GM18499 (cell line): ENCODE results near the gene SPP1.

Experiments
- ATAC-seq: cut with Tn5 transposase; IDR thresholded peaks from one replicate; pipeline ENCODE4 v1.9.1; 2021; ENCODE audit warnings: moderate number of reproducible peaks; ENCODE audit not compliant: insufficient read depth, unreplicated experiment

Gene SPP1

GRCh38 chr4:87950936-87951511, 24.5 kb upstream of the SPP1 start:
- no peak for ATAC-seq

DNA sequence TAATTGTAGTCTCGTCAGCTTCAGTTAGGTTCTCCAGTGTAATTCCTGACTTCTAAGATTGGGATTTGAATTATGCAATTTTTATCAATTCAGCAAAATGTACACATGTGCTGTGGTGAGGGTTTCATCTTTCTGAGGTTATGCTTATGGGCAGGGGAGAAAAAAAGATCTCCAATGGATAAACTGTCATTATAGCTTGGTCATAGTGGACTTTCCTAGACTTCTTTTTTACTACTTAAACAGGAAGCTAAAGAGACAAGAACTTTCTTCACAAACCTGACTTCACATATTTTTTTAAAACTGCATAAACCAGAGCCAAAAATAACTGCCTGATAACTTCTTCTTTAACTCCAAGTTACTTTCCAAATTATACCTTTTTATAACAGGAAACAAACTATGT, 21.7 kb upstream of the SPP1 start:
- ATAC-seq = no peak

- no peak for ATAC-seq
Observed at GRCh38 chr4:87956501-87956900, 19.0 kb upstream of the SPP1 start.

DNA sequence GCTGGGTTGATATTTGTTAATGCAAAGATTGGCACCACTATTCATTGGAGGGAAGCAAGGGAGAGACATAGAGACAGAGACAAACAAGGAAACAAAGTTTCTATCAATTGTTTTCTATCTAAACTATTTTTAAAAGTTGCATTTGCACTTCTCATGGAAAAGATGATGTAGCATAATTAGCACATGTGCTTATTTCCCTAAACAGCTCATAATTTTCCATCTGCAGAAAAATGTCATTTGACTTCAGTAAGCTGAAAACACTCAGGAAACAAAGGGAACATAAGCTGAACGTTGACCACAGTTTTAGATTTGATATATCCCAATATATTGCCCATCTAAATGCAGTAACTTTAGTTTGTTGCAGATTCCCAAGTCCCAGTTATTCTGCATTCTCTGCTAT, 18.5 kb upstream of the SPP1 start:
- no peak for ATAC-seq

DNA sequence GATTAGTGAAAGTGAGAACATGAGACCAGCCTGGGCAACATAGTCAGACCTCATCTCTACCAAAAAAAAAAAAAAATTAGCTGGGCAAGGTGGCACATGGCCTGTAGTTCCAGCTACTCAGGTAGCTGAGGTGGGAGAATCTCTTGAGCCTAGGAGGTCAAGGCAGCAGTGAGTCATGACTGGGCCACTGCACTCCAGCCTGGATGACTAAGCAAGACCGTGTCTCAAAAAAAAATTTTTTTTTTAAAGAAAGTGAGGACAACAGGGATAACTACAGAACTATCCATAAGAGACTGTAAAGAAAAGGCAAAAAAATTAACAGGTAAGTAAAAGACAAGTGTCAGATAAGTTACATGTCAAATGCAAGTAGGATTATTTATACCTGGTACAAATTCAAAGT, 13.5 kb upstream of the SPP1 start:
- no peak for ATAC-seq

GRCh38 chr4:87962398-87963146, 12.9 kb upstream of the SPP1 start:
- ATAC-seq = no peak

- no peak for ATAC-seq
Observed at GRCh38 chr4:87965501-87965975, 10.0 kb upstream of the SPP1 start.

DNA sequence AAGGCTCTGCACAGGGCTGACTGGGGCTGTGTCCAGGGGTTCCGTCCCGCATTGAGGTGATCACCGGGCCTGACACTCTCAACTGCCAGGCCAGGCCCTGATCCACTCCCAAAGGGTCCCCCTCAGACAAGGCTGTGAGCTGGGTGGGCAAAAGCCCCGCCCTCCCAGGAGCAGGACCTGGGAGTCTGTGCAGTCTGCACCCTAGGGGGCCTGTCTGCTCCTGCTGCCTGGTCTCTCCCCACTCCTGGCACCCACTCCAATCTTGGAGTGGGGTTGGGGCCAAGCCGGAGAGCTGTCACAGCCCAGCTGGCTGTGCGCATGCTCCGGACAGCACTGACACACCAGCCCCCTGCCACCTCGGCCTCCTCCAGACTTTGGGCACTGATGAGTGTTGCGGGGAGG, 9.4 kb upstream of the SPP1 start:
- ATAC-seq = no peak

DNA sequence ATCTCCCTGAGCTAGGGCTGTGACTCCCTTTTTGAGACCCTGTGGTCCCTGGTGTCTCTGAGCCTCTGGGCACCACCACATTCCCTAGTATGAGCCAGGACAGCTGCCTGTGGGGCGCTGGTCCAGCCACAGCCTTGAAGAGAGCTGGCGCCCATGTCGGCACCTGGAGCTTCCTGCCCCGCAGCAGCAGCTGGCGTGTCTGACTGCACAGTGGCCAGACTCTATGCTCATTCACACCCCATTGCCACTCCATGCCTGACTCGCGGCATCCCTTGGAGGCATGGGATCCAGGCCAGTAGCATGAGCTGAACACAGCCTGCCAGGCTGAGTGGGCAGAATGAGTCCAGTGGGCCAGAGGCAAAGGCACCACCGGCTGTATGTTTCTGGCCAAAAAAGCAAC, 8.3 kb upstream of the SPP1 start:
- no peak for ATAC-seq

GRCh38 chr4:87970121-87970520, 5.4 kb upstream of the SPP1 start:
- no peak for ATAC-seq

DNA sequence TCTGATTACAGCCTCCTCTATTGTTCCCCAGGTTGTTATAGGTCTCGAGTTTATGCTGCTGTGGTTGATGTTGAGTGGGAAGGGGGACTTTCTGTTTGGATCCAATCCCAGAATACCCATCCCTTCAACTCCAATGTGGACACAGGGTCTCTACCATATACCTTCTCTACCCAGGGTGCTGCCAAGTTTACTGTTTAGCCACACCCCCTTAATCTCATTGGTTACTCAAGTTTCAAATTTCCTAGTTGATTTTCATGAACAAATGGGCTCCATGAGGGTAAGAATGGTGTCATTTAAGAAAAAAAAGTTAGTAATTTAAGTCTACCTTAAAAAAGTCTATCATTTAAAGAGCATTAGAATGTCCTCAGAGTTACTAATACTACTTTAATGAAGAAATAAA, 3.6 kb upstream of the SPP1 start:
- no peak for ATAC-seq

DNA sequence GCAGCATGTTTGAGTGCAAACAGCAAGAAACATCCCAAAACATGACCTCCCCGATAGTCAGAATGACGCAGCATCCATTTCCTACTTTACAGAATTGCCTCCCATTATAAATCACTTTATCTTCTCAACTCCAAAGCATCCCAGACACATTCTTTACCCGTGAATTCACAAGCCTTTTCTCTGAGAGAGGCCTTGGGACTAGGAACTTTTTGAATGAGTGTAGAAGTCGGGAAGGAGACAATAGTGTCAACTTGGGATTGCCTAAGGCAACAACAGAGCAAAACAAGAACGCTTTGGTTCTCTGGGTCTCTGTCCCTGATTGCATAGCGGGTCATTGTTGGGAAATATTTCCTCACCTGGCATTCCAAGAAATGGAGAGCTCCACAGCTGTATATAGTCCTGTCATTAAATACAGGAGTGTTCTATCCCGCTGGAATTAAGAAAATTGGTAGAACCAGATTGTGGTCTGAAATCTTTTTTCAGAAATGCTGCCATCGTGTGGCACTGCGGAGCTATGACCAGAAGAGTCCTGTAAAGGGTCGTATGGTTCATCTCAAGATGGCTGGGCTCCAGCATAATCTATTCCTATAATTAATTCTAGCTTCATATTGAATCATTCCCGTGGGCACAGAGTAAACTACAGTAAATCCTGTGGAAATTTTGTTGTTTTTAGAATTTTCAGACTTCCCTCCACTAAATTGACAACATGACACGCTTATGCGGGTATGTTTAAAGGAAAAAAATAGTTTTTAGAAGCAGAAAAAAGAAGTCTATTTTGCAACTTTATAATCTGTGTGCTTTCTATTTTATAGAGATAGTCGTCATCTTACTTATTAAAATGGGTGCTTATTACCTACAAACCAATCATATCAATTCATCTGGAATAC, 2.0 kb upstream of the SPP1 start:
- ATAC-seq = no peak

DNA sequence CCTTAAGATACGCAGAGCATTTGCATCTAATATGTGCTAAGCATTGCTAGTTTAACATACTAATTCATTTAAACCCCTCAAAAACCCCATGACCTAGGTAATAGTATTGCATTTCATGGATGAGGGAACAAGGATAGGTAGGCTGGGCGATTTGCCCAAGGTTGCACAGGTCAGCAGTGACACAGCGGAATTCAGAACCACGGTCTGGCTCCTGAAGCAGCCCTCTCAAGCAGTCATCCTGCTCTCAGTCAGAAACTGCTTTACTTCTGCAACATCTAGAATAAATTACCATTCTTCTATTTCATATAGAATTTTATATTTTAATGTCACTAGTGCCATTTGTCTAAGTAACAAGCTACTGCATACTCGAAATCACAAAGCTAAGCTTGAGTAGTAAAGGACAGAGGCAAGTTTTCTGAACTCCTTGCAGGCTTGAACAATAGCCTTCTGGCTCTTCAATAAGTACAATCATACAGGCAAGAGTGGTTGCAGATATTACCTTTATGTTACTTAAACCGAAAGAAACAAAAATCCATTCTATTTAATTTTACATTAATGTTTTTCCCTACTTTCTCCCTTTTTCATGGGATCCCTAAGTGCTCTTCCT, 555 bp upstream of the SPP1 start:
- no peak for ATAC-seq

GRCh38 chr4:87977521-87978278, 2.2 kb downstream of the SPP1 start:
- no peak for ATAC-seq

GRCh38 chr4:87978681-87979080, 3.2 kb downstream of the SPP1 start:
- ATAC-seq = no peak

GRCh38 chr4:87979810-87980209, 4.3 kb downstream of the SPP1 start:
- no peak for ATAC-seq

DNA sequence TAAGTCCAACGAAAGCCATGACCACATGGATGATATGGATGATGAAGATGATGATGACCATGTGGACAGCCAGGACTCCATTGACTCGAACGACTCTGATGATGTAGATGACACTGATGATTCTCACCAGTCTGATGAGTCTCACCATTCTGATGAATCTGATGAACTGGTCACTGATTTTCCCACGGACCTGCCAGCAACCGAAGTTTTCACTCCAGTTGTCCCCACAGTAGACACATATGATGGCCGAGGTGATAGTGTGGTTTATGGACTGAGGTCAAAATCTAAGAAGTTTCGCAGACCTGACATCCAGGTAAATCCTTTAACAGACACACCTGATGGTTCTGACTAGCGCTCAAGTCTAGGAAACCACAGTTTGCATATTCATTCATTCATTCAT, 6.0 kb downstream of the SPP1 start:
- ATAC-seq = no peak

DNA sequence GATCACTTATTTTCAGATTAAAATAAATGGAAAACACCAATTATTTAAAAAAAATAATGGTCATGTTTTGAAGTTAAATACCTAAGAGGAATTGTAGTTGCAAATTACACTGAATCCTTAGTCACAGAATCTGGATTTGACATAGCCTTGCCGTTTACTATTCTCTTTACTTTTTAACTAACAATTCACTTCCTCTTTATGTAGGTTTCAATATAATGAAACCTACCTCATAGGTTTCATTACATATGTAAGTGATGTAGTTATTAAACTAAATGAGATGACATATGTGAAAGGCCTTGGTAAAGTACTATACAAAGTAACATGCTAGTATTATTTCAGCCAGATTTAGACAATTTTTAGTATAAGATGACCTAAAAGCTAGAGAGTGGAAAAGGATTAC, 6.5 kb downstream of the SPP1 start:
- ATAC-seq = no peak

DNA sequence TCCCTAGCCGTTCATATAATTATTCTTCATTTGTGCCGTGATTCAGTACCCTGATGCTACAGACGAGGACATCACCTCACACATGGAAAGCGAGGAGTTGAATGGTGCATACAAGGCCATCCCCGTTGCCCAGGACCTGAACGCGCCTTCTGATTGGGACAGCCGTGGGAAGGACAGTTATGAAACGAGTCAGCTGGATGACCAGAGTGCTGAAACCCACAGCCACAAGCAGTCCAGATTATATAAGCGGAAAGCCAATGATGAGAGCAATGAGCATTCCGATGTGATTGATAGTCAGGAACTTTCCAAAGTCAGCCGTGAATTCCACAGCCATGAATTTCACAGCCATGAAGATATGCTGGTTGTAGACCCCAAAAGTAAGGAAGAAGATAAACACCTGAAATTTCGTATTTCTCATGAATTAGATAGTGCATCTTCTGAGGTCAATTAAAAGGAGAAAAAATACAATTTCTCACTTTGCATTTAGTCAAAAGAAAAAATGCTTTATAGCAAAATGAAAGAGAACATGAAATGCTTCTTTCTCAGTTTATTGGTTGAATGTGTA, 7.0 kb downstream of the SPP1 start:
- no peak for ATAC-seq

DNA sequence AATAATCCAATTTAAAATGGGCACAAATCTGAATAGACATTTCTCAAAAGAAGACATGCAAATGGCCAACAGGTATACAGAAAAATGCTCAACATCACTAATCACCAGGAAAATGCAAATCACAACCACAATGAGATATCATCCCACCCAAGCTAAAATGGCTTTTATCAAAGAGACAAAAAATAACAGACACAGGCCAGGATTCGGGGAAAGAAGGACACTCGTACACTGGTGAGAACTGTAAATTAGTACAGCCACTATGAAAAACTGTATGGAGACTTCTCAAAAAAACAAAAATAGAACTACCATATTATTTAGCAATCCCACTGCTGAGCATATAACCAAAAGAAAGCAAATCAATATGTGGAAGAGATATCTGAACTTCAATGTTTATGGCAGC, 8.5 kb downstream of the SPP1 start:
- ATAC-seq = no peak
